Pancreas (tissue), 10 donors: ENCODE measurements around the gene EPHA1. TPM values are rescaled to one million over a fixed set of nuclear protein-coding genes. Genes with fewer than 3 reads are reported as not detected.

Experiments
- ATAC-seq, 4 donors: fragments of 200-7000 bp; cut with Tn5 transposase; one replicate each; pipeline versions ENCODE4 v1.8.0 to v1.9.1; 2020; ENCODE audit warnings: mild to moderate bottlenecking in 4 of 4, moderate library complexity in 4 of 4
- DNase-seq, 6 donors: peaks; one replicate each; pipeline ENCODE4 v3.0.0-alpha.2; 2020
- FAIRE-seq: peaks from 2 replicates; lab custom pipeline; 2012; peaks lifted over from hg19 to GRCh38; lab: Jason Lieb, UNC
- H3K27ac ChIP-seq, 4 donors: fragments of 200-600 bp; sonication (generic); 1 replicate in 3 of 4; 2 replicates in 1 of 4; pipeline versions ENCODE4 v1.5.0 to v1.8.0; 2020
- H3K27me3 ChIP-seq, 4 donors: fragments of 200-600 bp; one replicate each; pipeline ENCODE4 v1.8.0; 2021
- H3K36me3 ChIP-seq, 3 donors: fragments of 200-600 bp; sonication (generic) in 1 of 3; one replicate each; pipeline versions ENCODE4 v1.5.0 to v1.8.0; 2020 to 2021
- H3K4me1 ChIP-seq, 3 donors: fragments of 200-600 bp; one replicate each; pipeline ENCODE4 v1.8.0; 2021
- H3K4me3 ChIP-seq, 4 donors: fragments of 200-600 bp; sonication (generic) in 2 of 4; one replicate each; pipeline versions ENCODE4 v1.5.0 to v1.8.0; 2020 to 2021
- H3K9me3 ChIP-seq, 4 donors: fragments of 200-600 bp; one replicate each; pipeline ENCODE4 v1.8.0; 2021
- CTCF ChIP-seq, 4 donors: fragments of 200-600 bp; sonication (generic) in 3 of 4; IDR thresholded peaks; one replicate each; pipeline versions ENCODE4 v1.5.0 to v1.8.0; 2021; ENCODE audit warnings: antibody characterized with exemption in 4 of 4
- WGBS, 2 donors: extraction: QIAGEN DNeasy Blood & Tissue Kit; methylation state at CpG; one replicate each; pipeline ENCODE4 v1.1.7; 2013; 5-methylcytosine and 5-hydroxymethylcytosine counted together
- intact Hi-C, 3 donors: fragments of 100-400 bp; cut with DNase I; formaldehyde crosslinking; loops; one replicate each; pipeline versions ENCODE4 v1.11.1 to v1.14.2; 2022
- polyA plus RNA-seq, 2 donors: library from polyadenylated mRNA; stranded (reverse); fragments of 200-250 nt; gene quantifications; one replicate each; pipeline ENCODE4 v1.2.3, GENCODE V29; 2013
- total RNA-seq, 6 donors: library from RNA; stranded (reverse); fragmentation: NEBNext Ultra II Directional in 4 of 6; extraction: Animal tissue kit (Norgen Biotek cat#: 25700) in 4 of 6; gene quantifications; one replicate each; pipeline versions ENCODE4 v1.2.1 to v1.2.4, GENCODE V29; 2021 to 2023
- donor health status: healthy with polysubstance abuse.
- donor health status: DM: no; HTN: no; CAD: no; lungs with moderate emphysema.
- donor health status: DM: no; HTN: no; CAD: no.
- donor health status: control.
- donor health status: control.
- donor health status: Bipolar disorder and iron deficiency.
- donor health status: DM: yes; HTN: yes; CAD: no.
- donor health status: DM: no; HTN: no; CAD: no.
- donor health status: DM: no; HTN: no; CAD: no.
- donor health status: DM: yes; HTN: yes; CAD: no.

EPHA1 gene
- total and polyA plus RNA-seq, 8 donors: 5.3 to 14.2 (median 7.8) TPM

- H3K4me1 ChIP-seq: no peaks in the 10 kb centered on the region
- no peak for FAIRE-seq
- no peak for TF ChIP-seq CTCF (IDR thresholded peaks at IDR 0.05)
- no peak overlapping the region for H3K4me3 ChIP-seq
- no peak for DNase-seq
- 72 to 80% methylated on average over 12 of the region's 12 CpGs for WGBS, 2 donors
- H3K36me3 ChIP-seq: no peaks in the 10 kb centered on the region
- ATAC-seq: no peak
- peaks cover 0 to 10% (median 3%) of the 10 kb centered on the region in 4 donors for H3K27me3 ChIP-seq
- intact Hi-C loops: no loop called here
- H3K9me3 ChIP-seq: no peaks in the 10 kb centered on the region
- H3K27ac ChIP-seq: no peak overlapping the region
Observed at GRCh38 chr7:143358626-143359025, 50.0 kb downstream of the EPHA1 start.

GRCh38 chr7:143356414-143357050, 52.1 kb downstream of the EPHA1 start:
- Histone ChIP-seq H3K27ac (no peak overlapping the region), H3K4me1 (no peaks in the 10 kb centered on the region), H3K9me3 (no peaks in the 10 kb centered on the region), H3K27me3 (peaks cover 0 to 3% (median 0%) of the 10 kb centered on the region in 4 donors), H3K36me3 (no peaks in the 10 kb centered on the region), H3K4me3 (no peak overlapping the region)
- ATAC-seq: no peak
- 85 to 92% methylated on average over 13 of the region's 13 CpGs for WGBS, 2 donors
- TF ChIP-seq CTCF (IDR thresholded peaks at IDR 0.05): no peak
- FAIRE-seq: no peak
- intact Hi-C loops: no loop called here
- no peak for DNase-seq

- Histone ChIP-seq H3K4me1 (no peaks in the 10 kb centered on the region), H3K27me3 (peaks cover 0 to under 1% (median 0%) of the 10 kb centered on the region in 4 donors), H3K9me3 (no peaks in the 10 kb centered on the region), H3K4me3 (no peak overlapping the region), H3K36me3 (no peaks in the 10 kb centered on the region), H3K27ac (no peak overlapping the region)
- 77 to 82% methylated on average over 16 of the region's 16 CpGs for WGBS, 2 donors
- no peak for FAIRE-seq
- TF ChIP-seq CTCF (IDR thresholded peaks at IDR 0.05): no peak
- DNase-seq: no peak
- intact Hi-C loops: no loop called here
- no peak for ATAC-seq
Observed at GRCh38 chr7:143355450-143356385, 52.9 kb downstream of the EPHA1 start.

GRCh38 chr7:143354965-143355364, 53.7 kb downstream of the EPHA1 start:
- intact Hi-C loops: no loop called here
- WGBS, 2 donors: 71 to 80% methylated on average over 8 of the region's 8 CpGs
- Histone ChIP-seq H3K9me3 (no peaks in the 10 kb centered on the region), H3K4me1 (no peaks in the 10 kb centered on the region), H3K27ac (no peak overlapping the region), H3K4me3 (no peak overlapping the region), H3K36me3 (no peaks in the 10 kb centered on the region), H3K27me3 (no peaks in the 10 kb centered on the region)
- FAIRE-seq (no peak), ATAC-seq (no peak), DNase-seq (no peak)
- no peak for TF ChIP-seq CTCF (IDR thresholded peaks at IDR 0.05)
